ENCODE data around the gene SLCO2A1. TPM values are rescaled to one million over a fixed set of nuclear protein-coding genes. Genes with fewer than 3 reads are reported as not detected.
A peak's percentile ranks its signal among the peaks of the same experiment; 100 is the strongest.

SLCO2A1 gene
- total and polyA plus RNA-seq, 8 donors: 1.9 to 121 (median 8.8) TPM

- Histone ChIP-seq H3K36me3 (no peaks in the 10 kb centered on the region), H3K4me3 (no peak overlapping the region), H3K27me3 (no peaks in the 10 kb centered on the region), H3K27ac (no peak overlapping the region), H3K4me1 (no peaks in the 10 kb centered on the region), H3K9me3 (peaks cover 0 to 20% (median 3%) of the 10 kb centered on the region in 4 donors)
- no peak for DNase-seq
- TF ChIP-seq POLR2A (IDR thresholded peaks at IDR 0.05) (no peak), CTCF (IDR thresholded peaks at IDR 0.05) (no peak), POLR2AphosphoS5 (IDR thresholded peaks at IDR 0.05) (no peak), EP300 (IDR thresholded peaks at IDR 0.05) (no peak)
- WGBS, 5 donors: 88 to 95% (median 90%) methylated on average over 9 of the region's 9 CpGs
- intact Hi-C loops (cut with DNase I; ENCODE audit: low total_unique reads): no loop called here
Measured at GRCh38 chr3:134048278-134048996, 18.7 kb upstream of the SLCO2A1 start.

GRCh38 chr3:134044459-134044858 is 14.7 kb upstream of the SLCO2A1 start:
- H3K9me3 ChIP-seq: peaks cover 0 to 29% (median 5%) of the 10 kb centered on the region in 4 donors
- no peak for TF ChIP-seq EP300 (IDR thresholded peaks at IDR 0.05)
- TF ChIP-seq CTCF (IDR thresholded peaks at IDR 0.05): no peak
- TF ChIP-seq POLR2AphosphoS5 (IDR thresholded peaks at IDR 0.05): no peak
- no peak for TF ChIP-seq POLR2A (IDR thresholded peaks at IDR 0.05)
- no peak overlapping the region for H3K4me3 ChIP-seq
- no peaks in the 10 kb centered on the region for H3K36me3 ChIP-seq
- DNase-seq: no peak
- no peaks in the 10 kb centered on the region for H3K4me1 ChIP-seq
- no peaks in the 10 kb centered on the region for H3K27me3 ChIP-seq
- no peak overlapping the region for H3K27ac ChIP-seq
- intact Hi-C loops (cut with DNase I; ENCODE audit: low total_unique reads): no loop called here

GRCh38 chr3:134040066-134040465 is 10.3 kb upstream of the SLCO2A1 start:
- TF ChIP-seq POLR2A (IDR thresholded peaks at IDR 0.05): no peak
- TF ChIP-seq EP300 (IDR thresholded peaks at IDR 0.05): no peak
- TF ChIP-seq CTCF (IDR thresholded peaks at IDR 0.05): no peak
- no peak for TF ChIP-seq POLR2AphosphoS5 (IDR thresholded peaks at IDR 0.05)
- H3K27me3 ChIP-seq: no peaks in the 10 kb centered on the region
- peak overlapping the region in 2 of 5 donors; percentile 74 to 75 for H3K27ac ChIP-seq
- no peak for DNase-seq
- H3K9me3 ChIP-seq: peaks cover 0 to 25% (median 2%) of the 10 kb centered on the region in 4 donors
- H3K36me3 ChIP-seq: no peaks in the 10 kb centered on the region
- H3K4me1 ChIP-seq: no peaks in the 10 kb centered on the region
- WGBS, 5 donors: 88 to 96% (median 93%) methylated on average over 4 of the region's 4 CpGs
- no peak overlapping the region for H3K4me3 ChIP-seq
- intact Hi-C loops (cut with DNase I; ENCODE audit: low total_unique reads): no loop called here

GRCh38 chr3:134039161-134039862 is 9.6 kb upstream of the SLCO2A1 start:
- Histone ChIP-seq H3K9me3 (peaks cover 0 to 18% (median 2%) of the 10 kb centered on the region in 4 donors), H3K27me3 (no peaks in the 10 kb centered on the region), H3K4me3 (no peak overlapping the region), H3K36me3 (no peaks in the 10 kb centered on the region), H3K27ac (peak overlapping the region; percentile 58 to 77 (median 74)), H3K4me1 (no peaks in the 10 kb centered on the region)
- intact Hi-C loops (cut with DNase I; ENCODE audit: low total_unique reads): no loop called here
- 76 to 85% (median 80%) methylated on average over 8 of the region's 8 CpGs for WGBS, 5 donors
- DNase-seq: peak; percentile 64 to 89
- peak in 2 of 3 donors; percentile 55 to 68 for TF ChIP-seq POLR2AphosphoS5 (IDR thresholded peaks at IDR 0.05)
- no peak for TF ChIP-seq EP300 (IDR thresholded peaks at IDR 0.05)
- TF ChIP-seq CTCF (IDR thresholded peaks at IDR 0.05): peak in 1 of 7 experiments; percentile 17
